HG03064 (cell line): ENCODE measurements around the gene CCDC141.

ENCODE experiments used
- ATAC-seq: cut with Tn5 transposase; IDR thresholded peaks from one replicate; pipeline ENCODE4 v1.9.1; 2021; ENCODE audit warnings: low read depth; ENCODE audit not compliant: unreplicated experiment

CCDC141 gene

DNA sequence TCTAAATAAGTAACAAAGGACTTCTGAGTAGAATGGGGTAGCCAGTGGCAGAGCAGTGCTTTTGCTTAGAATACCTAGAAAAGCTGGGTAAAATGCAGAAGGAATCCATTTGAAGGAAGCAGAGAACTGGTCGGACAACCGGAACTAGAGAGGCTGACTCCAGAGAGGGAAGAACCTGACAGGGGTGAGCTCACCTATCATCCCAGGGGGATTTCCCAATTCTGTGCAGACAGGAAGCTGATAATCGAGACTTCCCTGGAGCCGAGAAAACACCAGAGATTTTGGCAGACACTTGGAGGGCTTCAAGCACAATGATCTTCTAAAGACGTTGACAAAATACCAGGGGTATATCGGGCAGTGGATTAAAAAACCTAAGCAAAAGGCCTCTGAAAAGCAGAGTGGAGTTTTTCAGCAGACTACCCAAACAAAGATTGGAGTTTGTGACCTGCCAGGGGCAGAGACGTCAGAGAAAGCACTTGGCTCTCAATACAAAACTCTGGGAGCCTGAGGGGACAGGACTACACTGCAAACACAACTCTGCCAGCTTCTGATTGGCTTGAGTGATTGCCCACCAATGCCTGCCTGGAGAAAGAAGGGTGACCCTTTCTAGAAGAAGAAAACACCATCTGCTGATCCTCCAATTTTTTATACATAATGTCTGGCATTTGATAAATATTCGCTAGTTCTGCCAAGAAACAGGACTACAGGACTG lies 175.3 kb downstream of the CCDC141 start:
- ATAC-seq, result no peak

DNA sequence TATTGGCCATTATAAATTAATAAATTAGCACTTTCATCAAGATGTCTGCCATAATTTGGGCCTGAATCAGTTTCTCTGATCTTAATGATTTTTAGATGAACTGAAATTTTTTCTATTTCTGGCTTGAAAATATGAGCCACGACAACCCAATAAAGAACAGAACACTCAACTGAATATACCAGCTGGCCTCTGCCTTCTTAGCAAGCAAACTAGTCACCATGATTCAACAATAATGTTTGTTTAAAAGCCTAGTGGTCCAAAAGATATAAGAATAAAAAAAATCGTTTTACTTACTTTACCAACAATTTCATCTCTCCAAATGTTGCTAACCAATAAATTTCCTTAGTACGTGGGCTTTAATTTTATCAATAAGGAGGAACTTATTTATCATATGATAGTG lies 176.0 kb downstream of the CCDC141 start:
- ATAC-seq, result no peak

GRCh38 chr2:178871536-178871935 lies 178.4 kb downstream of the CCDC141 start:
- ATAC-seq, result no peak

DNA sequence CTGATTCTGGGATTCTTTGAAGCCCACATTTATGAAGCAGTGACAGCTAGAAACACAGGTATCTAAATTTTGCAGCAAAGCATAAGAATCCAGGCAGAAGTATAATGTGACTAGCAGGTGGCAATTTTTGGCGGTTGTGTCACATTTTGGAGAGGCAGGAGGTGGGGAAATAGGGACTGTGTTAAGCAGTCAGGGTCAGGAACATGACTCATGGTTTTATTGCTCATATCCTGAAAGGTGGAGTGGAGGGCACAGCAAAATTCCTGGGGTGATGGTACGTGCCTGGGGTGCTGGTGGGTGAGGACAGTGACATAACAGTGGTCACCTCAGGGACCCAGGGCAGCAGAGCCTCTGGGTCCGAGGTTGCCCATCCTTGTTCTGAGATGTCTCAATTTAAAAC lies 179.2 kb downstream of the CCDC141 start:
- ATAC-seq, result no peak

DNA sequence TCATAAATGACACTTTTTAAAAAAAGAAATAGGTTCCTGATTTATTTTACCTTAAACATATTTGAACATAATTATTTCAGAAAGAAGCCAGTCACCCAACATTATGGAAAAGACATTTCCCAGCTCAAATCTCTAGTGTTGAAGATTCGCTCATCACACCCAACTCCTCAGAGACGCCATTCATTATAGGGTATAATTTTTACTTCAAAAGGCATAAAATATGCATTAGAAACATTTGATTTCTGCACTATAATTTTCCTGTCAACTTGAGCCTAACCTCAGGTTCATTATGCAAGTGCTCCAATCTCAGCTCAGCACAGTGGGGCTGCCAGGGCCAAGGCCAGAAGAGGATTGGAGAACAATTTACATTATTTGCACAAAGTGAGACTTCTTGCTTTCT lies 183.9 kb downstream of the CCDC141 start:
- ATAC-seq, result no peak

- no peak for ATAC-seq
Observed at GRCh38 chr2:178865146-178865936, 184.6 kb downstream of the CCDC141 start.

DNA sequence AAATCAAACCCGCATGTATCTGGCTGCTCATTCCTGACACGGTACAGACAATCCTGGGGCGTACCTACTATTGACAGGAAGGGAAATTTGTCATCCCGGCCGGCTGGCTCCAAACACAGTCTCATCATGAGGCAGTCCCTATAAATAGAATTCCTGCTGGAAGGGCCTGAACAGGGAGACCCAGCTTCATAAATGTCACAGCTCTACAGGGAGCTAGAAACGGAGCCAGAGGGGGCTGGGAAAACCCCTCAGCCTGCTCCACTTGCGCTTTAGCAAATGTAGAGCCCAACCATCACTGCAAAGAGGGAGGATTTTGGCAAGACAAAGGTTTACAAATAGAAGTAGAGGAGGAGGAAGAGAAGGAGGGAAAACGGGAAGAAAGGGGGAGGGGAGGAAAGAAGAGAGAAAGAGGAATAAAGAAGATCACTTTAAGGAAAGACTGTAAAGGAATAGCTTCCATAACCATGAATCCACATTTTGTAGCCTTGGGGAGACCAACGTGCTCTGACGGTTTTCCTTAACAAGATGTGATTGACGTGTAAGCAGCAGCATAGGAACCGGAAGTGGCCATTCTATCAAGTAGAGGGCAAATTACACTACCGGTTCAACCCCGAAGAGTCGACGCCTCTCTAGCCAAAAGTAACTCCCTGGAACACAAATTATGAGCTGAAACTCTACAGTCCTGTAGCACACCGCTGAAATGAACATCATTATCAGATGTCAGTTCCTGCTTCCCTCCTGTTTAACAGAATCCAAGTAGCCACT lies 185.9 kb downstream of the CCDC141 start:
- no peak for ATAC-seq

DNA sequence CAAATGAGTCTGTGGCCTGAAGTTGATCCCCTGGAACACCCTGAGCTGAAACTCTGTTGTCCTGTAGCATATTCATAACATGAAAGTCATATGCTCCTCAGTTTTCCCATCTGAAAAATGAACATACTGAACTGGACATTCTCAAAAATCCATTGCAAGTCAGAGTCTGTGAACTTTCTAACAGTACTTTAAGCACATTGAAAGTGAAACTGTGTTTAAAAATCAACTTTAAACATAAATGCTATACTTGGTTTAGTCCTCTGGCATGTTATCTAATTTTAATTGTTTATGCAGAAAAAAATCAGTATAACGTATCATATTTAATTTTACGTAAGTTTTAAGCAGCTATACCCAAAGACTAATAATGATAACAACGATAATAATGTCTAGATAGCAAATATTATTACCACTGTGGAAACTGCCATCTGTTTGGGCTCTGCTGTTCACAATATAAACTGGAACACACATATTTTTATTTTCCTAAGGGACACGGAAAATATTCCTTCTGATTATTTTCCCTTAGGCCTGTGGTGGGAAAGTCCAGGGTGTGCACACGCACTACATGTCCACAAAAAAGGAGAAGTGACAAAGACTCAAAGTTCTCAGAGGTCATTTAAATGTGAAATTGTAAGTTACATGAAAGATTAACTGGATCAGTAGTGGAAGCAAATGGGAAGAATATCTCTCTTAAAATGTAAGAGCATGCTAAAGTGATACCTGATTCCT lies 186.6 kb downstream of the CCDC141 start:
- no peak for ATAC-seq

GRCh38 chr2:178860551-178860950 lies 189.4 kb downstream of the CCDC141 start:
- ATAC-seq, result no peak

DNA sequence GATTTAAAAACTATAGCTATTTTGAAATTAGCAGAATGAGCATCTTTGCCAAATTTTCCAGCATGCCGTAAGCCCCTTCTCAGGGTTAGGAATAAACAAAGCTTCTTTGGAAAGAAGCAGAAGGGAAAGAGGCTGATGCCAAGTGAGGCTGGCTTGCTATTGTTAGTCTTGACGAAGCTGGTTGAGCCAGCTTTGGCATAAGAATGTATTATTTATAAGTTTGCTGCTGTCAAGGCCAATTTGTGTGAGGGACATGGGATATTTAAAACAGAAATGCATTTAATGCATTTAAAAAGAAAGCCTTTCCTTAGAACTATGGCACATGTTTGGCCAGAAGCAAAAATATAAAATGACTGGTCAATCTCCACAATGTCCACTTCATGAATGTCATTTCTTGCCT lies 190.2 kb downstream of the CCDC141 start:
- ATAC-seq, result no peak

- ATAC-seq, result no peak
Observed at GRCh38 chr2:178858896-178859625, 190.9 kb downstream of the CCDC141 start.

- no peak for ATAC-seq
Observed at GRCh38 chr2:178855151-178855550, 194.8 kb downstream of the CCDC141 start.

DNA sequence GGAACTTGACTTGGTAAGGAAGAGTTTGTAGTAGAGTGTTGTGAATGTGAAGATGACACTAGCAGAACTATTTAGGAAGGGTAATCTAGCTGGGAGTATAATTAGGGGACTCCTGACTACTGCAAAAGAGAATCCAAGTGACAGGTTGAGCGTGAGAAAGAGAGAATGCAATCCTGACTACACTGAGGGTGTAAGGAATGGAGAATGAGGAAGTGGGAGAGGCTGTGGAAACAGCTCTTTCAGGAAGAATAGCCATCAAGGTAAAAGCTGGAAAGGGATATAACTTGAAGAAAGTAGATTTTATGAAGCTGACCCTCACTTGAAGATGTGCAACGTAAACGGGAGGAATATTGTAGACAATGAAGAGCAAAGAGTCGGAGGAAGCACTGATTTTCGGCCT lies 201.6 kb downstream of the CCDC141 start:
- ATAC-seq, result no peak

- no peak for ATAC-seq
Observed at GRCh38 chr2:178846458-178846802, 203.5 kb downstream of the CCDC141 start.

DNA sequence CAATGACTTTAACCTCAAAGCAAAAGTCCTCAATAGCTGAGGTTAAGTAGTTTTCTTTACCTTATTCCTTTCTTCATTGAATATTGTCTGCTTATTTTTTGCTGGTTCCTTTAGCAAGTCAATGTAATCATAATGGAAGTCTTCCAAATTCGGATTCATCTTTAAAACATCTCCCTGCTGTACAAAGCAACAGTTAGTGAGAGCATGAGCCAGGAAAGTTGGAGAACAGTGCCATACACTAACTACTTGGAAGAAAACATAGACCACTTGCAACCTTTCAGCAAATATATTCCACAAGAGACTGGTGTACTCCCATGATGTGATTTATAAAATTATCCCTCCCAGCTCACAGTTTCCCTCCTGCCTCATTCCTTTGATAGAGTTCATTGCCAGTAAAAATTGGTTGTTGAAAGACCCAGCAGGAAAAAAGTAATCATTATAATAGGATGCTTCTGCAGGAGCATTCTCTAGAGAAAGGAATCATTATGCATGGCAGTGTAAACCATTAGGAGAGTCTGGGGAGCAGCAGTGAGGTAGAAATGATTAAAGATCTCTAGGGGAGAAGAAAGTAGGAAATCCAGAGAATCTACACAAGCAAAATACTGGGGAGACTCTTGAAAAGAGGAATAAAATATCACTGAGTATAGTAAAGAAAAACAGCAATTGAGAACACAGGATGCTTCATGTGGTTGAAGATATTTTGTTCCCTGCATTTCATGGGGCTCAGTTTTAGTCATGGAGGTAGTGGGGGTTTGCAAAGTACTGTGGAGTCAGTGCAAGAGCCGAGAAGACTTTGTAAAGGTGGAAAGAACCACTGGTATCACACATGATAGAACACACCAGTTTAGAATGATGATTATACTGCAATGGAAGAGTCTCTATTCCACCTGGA lies 204.1 kb downstream of the CCDC141 start:
- no peak for ATAC-seq

DNA sequence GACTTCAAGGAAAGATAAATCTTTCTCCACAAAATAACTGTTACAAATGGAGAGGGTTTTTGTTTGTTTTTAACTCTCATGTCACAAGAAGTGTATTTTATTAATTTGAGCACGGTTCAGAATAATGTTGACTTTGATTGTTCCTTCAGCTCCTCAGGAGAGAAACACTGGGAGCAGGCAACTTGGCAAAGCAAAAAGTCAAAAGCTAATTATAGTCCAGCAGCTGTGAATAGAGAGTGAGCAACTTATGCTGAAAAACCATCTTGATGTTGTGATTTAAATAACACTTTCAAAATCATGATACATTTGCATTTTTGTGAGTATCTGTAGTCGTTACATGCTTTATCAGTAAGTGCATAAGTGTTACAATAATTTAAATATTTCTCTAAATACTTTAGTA lies 205.2 kb downstream of the CCDC141 start:
- no peak for ATAC-seq

- no peak for ATAC-seq
Observed at GRCh38 chr2:178844269-178844668, 205.7 kb downstream of the CCDC141 start.

GRCh38 chr2:178843697-178844096 lies 206.2 kb downstream of the CCDC141 start:
- ATAC-seq, result no peak

GRCh38 chr2:178836807-178837206 lies 213.1 kb downstream of the CCDC141 start:
- no peak for ATAC-seq
